CD8-positive, alpha-beta memory T cell (primary cell): ENCODE data around the gene GIPC2. TPM values are rescaled to one million over a fixed set of nuclear protein-coding genes. Genes with fewer than 3 reads are reported as not detected.
"Not testable (repeated sequence)": the region's sequence is repeated elsewhere in the genome, so short reads cannot be mapped to it uniquely, and the experiment has no call there.

Experiments
- CTCF ChIA-PET: fragments of 350-600 bp; sonication (Branson Sonifier 250); formaldehyde crosslinking; loops from one replicate; lab custom pipeline; 2021; ENCODE audit warnings: antibody characterized with exemption; lab: Charles Lee
- POLR2A ChIA-PET: fragments of 350-600 bp; sonication (Branson Sonifier 250); formaldehyde crosslinking; loops from one replicate; lab custom pipeline; 2021; ENCODE audit warnings: antibody characterized with exemption; lab: Charles Lee
- DNase-seq, 5 donors: peaks; one replicate each; pipeline versions ENCODE4 v3.0.0 to v3.0.0-alpha.2; 2020 to 2022; ENCODE audit warnings: mixed read lengths in 1 of 5
- H3K27ac ChIP-seq: one replicate; pipeline ENCODE4 v1.7.0; 2013; ENCODE audit warnings: low read depth, mild to moderate bottlenecking, low read length, moderate library complexity
- H3K27me3 ChIP-seq: 2 replicates; pipeline ENCODE4 v1.7.0; 2013; ENCODE audit warnings: low read length, mild to moderate bottlenecking; ENCODE audit not compliant: insufficient read depth, poor library complexity, severe bottlenecking
- H3K36me3 ChIP-seq: 2 replicates; pipeline ENCODE4 v1.7.0; 2013; ENCODE audit warnings: mild to moderate bottlenecking, low read length, moderate library complexity; ENCODE audit not compliant: insufficient read depth
- H3K4me1 ChIP-seq: 2 replicates; pipeline ENCODE4 v1.7.0; 2013; ENCODE audit warnings: mild to moderate bottlenecking, low read length, moderate library complexity; ENCODE audit not compliant: insufficient read depth
- H3K4me3 ChIP-seq: 2 replicates; pipeline ENCODE4 v1.7.0; 2013; ENCODE audit warnings: mild to moderate bottlenecking, low read length
- H3K9me3 ChIP-seq: 2 replicates; pipeline ENCODE4 v1.7.0; 2013; ENCODE audit warnings: mild to moderate bottlenecking, low read length
- H3K27ac Mint-ChIP-seq, 8 donors: one replicate each; pipeline ENCODE4 v1.8.0; 2020 to 2021; ENCODE audit warnings: mixed read lengths in 8 of 8, mild to moderate bottlenecking in 6 of 8, inconsistent platforms in 3 of 8, moderate library complexity in 3 of 8
- H3K27me3 Mint-ChIP-seq, 2 donors: one replicate each; pipeline ENCODE4 v1.8.0; 2020 to 2021; ENCODE audit warnings: mixed read lengths in 2 of 2, mild to moderate bottlenecking in 1 of 2, moderate library complexity in 1 of 2
- H3K36me3 Mint-ChIP-seq, 3 donors: one replicate each; pipeline ENCODE4 v1.8.0; 2020 to 2021; ENCODE audit warnings: mixed read lengths in 3 of 3, inconsistent platforms in 1 of 3, mild to moderate bottlenecking in 1 of 3
- H3K4me1 Mint-ChIP-seq, 3 donors: one replicate each; pipeline ENCODE4 v1.8.0; 2020 to 2021; ENCODE audit warnings: mixed read lengths in 3 of 3, inconsistent platforms in 1 of 3, mild to moderate bottlenecking in 1 of 3
- H3K4me3 Mint-ChIP-seq, 7 donors: one replicate each; pipeline ENCODE4 v1.8.0; 2020 to 2021; ENCODE audit warnings: mixed read lengths in 7 of 7, mild to moderate bottlenecking in 6 of 7, moderate library complexity in 4 of 7, inconsistent platforms in 2 of 7
- H3K9me3 Mint-ChIP-seq, 5 donors: one replicate each; pipeline ENCODE4 v1.8.0; 2020 to 2022; ENCODE audit warnings: mixed read lengths in 5 of 5, mild to moderate bottlenecking in 3 of 5, moderate library complexity in 2 of 5, inconsistent platforms in 1 of 5
- polyA plus RNA-seq: library from polyadenylated mRNA; unstranded; fragments of 300-500 nt; fragmentation: Illumina TruSeq; gene quantifications from one replicate; pipeline ENCODE4 v1.2.3, GENCODE V29; 2021
- total RNA-seq, 2 experiments: library from RNA; stranded (reverse); gene quantifications; one replicate each; pipeline ENCODE4 v1.2.3, GENCODE V29; 2021

GIPC2 gene
- total and polyA plus RNA-seq, 3 experiments from 2014 or later = 0.24 to 0.40 (median 0.35) TPM

DNA sequence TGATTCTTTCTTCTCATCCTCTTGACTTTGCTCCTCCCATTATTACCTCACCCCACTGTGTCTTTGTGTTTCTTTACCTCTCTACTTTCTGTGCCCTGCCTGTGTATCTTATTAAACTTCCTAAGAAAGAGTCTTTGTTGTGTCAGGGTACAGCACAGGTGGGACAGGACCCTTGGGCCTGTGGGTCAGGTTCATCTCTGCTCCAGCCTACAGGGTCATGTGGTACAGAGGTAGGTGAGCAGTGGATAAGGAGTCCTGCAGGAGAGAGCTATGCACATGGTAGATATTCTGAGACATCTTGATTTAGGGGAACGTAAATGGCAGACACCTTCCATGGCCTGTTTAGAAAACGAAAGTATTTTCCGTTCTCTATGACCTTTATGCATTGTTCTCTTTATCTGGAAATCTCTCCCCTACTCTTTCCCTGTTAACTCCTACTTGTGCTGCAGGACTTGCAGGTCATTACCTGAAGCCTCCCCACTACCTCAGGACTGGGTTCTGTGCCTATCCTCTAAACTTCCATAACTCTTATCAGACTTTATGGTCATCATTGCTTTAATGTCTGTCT lies 9.9 kb downstream of the GIPC2 start:
- POLR2A ChIA-PET = interaction anchor here (0.6 kb wide), 1 partner anchor 12 kb away, joined by 3 read pairs; no protein-coding TSS in a partner anchor

DNA sequence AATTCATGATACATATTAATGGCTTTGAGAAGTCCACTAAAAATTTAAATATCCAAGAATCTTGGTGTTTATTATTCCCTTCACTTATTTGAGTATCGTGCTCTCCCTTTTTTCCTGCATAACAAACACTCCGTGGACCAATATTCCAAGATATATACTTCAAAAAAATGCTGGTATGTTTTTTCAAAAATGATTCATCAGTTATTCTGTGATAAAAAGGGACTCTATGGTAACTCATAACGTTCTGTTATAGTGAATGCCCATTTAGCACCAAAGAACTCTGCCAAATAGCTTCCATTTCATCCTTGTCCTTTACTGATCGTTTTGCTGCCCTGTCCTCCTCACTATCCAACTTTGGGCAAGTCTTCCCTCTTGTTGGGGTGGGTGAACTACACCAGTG lies 12.9 kb downstream of the GIPC2 start:
- no peaks in the 10 kb centered on the region for H3K36me3 Mint-ChIP-seq
- no peaks in the 10 kb centered on the region for H3K9me3 ChIP-seq
- peaks cover 0 to 19% of the 10 kb centered on the region in 2 donors for H3K27me3 Mint-ChIP-seq
- no peak overlapping the region for H3K4me3 ChIP-seq
- DNase-seq = no peak
- no peaks in the 10 kb centered on the region for H3K9me3 Mint-ChIP-seq
- H3K27ac Mint-ChIP-seq = no peak overlapping the region
- CTCF ChIA-PET = no interaction called here
- H3K27me3 ChIP-seq = no peaks in the 10 kb centered on the region
- no peaks in the 10 kb centered on the region for H3K36me3 ChIP-seq
- no peak overlapping the region for H3K4me3 Mint-ChIP-seq
- no peak overlapping the region for H3K27ac ChIP-seq
- POLR2A ChIA-PET = no interaction called here
- H3K4me1 ChIP-seq = no peaks in the 10 kb centered on the region
- peaks cover 0 to 3% (median 0%) of the 10 kb centered on the region in 3 donors for H3K4me1 Mint-ChIP-seq

More for the DNA sequence above, 9.9 kb downstream of the GIPC2 start:
- CTCF ChIA-PET = no interaction called here
- Mint-ChIP-seq H3K9me3 (no peaks in the 10 kb centered on the region), H3K27me3 (peaks cover 5 to 10% of the 10 kb centered on the region in 2 donors), H3K36me3 (peaks cover 0 to 5% (median 0%) of the 10 kb centered on the region in 3 donors), H3K4me1 (peaks cover 0 to 3% (median 0%) of the 10 kb centered on the region in 3 donors), H3K27ac (no peak overlapping the region), H3K4me3 (no peak overlapping the region)
- Histone ChIP-seq H3K36me3 (no peaks in the 10 kb centered on the region), H3K27ac (no peak overlapping the region), H3K4me3 (no peak overlapping the region), H3K4me1 (no peaks in the 10 kb centered on the region), H3K27me3 (no peaks in the 10 kb centered on the region), H3K9me3 (no peaks in the 10 kb centered on the region)
- DNase-seq = no peak

DNA sequence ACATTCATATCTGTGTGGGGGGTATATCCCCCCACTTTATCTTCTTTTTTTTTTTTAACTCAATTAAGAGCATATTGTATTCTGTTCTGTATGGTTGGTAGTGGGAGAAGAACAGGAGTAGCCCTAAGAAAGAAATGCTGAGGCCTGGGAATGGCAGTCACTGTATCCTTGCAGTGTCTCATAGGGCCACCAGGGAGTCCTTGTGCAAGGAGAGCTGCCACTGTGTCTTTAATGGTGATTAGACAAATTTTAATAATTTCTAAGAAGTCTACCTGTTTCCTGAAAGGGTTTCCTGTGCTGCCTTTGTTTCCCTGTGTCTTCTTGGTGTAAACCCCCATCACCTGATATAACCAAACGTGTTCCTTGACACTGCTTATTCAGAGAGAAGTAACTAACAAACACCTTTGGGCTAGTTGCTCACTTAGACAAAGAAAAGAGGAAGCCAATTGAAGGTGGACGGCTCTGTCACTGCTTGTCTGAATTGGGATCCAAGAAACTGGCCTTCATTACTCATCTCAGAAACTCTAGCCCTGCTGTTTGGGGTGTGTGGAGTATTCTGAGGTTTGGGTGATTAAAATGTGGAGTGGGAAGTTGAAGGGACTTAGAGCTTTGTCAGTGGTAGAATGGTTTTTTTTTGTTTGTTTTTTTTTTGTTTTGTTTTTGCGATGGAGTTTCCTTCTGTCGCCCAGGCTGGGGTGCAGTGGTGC lies 15.2 kb downstream of the GIPC2 start:
- Histone ChIP-seq H3K27me3 (no peaks in the 10 kb centered on the region), H3K4me1 (no peaks in the 10 kb centered on the region), H3K4me3 (no peak overlapping the region), H3K27ac (no peak overlapping the region), H3K36me3 (no peaks in the 10 kb centered on the region), H3K9me3 (no peaks in the 10 kb centered on the region)
- Mint-ChIP-seq H3K27me3 (peaks cover 0 to 33% of the 10 kb centered on the region in 2 donors), H3K9me3 (no peaks in the 10 kb centered on the region), H3K4me3 (no peak overlapping the region), H3K4me1 (no peaks in the 10 kb centered on the region), H3K36me3 (no peaks in the 10 kb centered on the region), H3K27ac (no peak overlapping the region)
- CTCF ChIA-PET = interaction anchor here (0.6 kb wide), 1 partner anchor 18 kb away, joined by 3 read pairs; no protein-coding TSS in a partner anchor
- no peak for DNase-seq
- POLR2A ChIA-PET = no interaction called here

DNA sequence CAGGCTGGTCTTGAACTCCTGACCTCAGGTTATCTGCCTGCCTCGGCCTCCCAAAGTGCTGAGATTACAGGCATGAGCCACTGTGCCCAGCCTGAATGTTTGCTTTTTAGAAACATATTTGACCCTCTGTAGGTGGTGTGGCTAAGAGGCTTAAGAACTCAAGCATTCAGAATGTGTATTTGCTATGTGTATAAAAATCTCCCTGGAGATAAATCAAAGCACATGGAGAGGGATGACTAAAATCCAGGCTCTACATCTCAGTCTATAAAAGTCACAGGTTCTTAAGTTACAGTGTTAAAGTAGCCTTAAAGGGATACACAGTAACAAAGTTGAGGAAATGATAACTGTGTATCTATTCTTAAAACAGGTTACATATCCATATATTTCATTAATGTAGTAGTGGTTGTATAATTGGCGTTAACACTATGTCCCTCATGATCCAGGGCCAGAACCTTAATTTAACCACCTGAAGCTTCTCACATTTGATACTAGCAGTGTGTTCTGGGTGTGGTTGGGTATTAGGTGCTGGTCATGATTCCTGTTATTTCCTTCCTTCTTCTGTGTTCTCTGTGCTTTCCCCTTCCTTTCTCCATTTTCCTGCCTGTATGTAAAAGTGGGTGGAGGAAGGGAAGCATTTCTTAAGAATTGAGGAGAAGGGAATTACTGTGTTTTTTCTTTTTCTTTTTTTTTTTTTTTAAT lies 16.2 kb downstream of the GIPC2 start:
- Mint-ChIP-seq H3K4me3 (no peak overlapping the region), H3K36me3 (no peaks in the 10 kb centered on the region), H3K27me3 (peaks cover 0 to 37% of the 10 kb centered on the region in 2 donors), H3K27ac (no peak overlapping the region), H3K4me1 (no peaks in the 10 kb centered on the region), H3K9me3 (no peaks in the 10 kb centered on the region)
- Histone ChIP-seq H3K9me3 (no peaks in the 10 kb centered on the region), H3K36me3 (no peaks in the 10 kb centered on the region), H3K4me1 (no peaks in the 10 kb centered on the region), H3K4me3 (no peak overlapping the region), H3K27ac (no peak overlapping the region), H3K27me3 (no peaks in the 10 kb centered on the region)
- ChIA-PET CTCF (interaction anchor here (0.9 kb wide), 1 partner anchor 11 kb away, joined by 3 read pairs; no protein-coding TSS in a partner anchor), POLR2A (no interaction called here)
- DNase-seq = no peak

DNA sequence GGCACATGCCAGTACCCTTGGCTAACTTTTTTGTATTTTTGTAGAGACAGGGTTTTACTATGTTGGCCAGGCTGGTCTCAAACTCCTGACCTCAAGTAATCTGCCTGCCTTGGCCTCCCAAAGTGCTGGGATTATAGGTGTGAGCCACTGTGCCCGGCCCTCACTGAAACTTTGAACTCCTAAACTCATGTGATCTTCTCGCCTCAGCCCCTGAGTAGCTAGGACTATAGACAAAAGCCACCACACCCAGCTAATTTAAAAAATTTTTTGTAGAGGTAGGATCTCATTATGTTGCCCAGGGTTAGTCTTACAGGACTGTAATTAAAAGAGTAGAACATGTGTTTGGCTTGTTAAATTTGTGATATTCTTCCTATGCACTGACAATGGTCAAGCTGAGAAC lies 19.1 kb downstream of the GIPC2 start:
- peaks cover 0 to 49% of the 10 kb centered on the region in 2 donors for H3K27me3 Mint-ChIP-seq
- H3K4me3 Mint-ChIP-seq, DNase-seq, H3K27me3 ChIP-seq, H3K4me1 ChIP-seq, H3K9me3 Mint-ChIP-seq, H3K27ac Mint-ChIP-seq, H3K4me3 ChIP-seq, H3K27ac ChIP-seq, CTCF ChIA-PET, H3K4me1 Mint-ChIP-seq, H3K36me3 ChIP-seq, POLR2A ChIA-PET, H3K9me3 ChIP-seq, H3K36me3 Mint-ChIP-seq: not testable (repeated sequence)

DNA sequence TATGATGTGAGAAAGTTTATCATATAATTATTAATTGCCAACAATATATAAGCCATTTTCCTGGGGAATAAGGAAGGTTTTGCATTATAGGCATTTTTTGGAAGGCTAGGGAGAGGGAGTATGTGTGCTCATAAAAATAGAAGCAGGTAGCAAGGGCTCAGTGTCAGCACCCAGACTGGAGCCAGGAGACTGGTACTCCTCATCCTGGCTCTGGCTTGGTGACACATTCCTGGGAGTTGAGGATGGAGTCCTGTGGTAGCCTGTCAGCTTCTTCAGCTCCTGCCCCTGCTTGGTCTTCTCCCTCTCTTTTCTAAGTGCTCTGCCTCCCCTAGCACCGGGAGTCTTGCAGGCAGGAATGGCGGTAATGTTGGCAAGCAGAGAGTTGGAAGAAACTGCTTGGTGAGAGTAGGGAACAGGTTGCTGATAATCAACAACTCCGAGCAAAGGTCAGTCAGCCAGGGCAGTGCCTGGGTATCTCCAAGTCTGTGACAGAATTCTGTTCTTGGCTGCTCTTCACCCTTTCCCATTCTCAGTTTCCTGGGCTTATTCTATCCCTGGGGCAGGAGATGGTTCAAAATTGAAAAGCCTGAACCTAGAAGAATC lies 23.0 kb downstream of the GIPC2 start:
- Histone ChIP-seq H3K36me3 (no peaks in the 10 kb centered on the region), H3K4me1 (no peaks in the 10 kb centered on the region), H3K27me3 (no peaks in the 10 kb centered on the region), H3K27ac (no peak overlapping the region), H3K9me3 (no peaks in the 10 kb centered on the region), H3K4me3 (no peak overlapping the region)
- Mint-ChIP-seq H3K27me3 (peaks cover 0 to 50% of the 10 kb centered on the region in 2 donors), H3K27ac (no peak overlapping the region), H3K36me3 (peaks cover 0 to 5% (median 0%) of the 10 kb centered on the region in 3 donors), H3K4me1 (no peaks in the 10 kb centered on the region), H3K9me3 (no peaks in the 10 kb centered on the region), H3K4me3 (no peak overlapping the region)
- no peak for DNase-seq
- ChIA-PET CTCF (no interaction called here), POLR2A (no interaction called here)

DNA sequence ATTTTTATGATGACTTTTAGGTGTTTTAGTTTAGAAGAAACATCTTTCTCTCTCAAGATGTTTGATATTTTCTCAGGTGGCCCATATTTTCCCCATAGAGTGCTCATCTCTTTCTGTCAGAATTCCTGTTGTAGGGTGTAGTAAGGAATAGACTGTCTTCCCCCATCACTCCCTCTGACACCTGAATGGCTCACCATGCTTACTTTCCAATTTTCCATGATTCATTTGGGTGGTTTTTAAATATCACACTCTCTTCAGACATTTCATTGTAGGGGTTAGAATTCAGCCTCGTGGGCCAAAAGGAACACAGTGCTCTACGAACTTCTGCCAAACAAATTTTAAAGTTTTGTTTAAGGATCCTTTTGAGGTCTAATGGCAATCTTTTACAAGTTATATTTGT lies 24.0 kb downstream of the GIPC2 start:
- H3K27me3 Mint-ChIP-seq = peaks cover 0 to 43% of the 10 kb centered on the region in 2 donors
- CTCF ChIA-PET = no interaction called here

More for the DNA sequence above, 24.0 kb downstream of the GIPC2 start:
- no peaks in the 10 kb centered on the region for H3K9me3 Mint-ChIP-seq
- no peak overlapping the region for H3K27ac Mint-ChIP-seq
- no peaks in the 10 kb centered on the region for H3K9me3 ChIP-seq
- H3K4me3 ChIP-seq = no peak overlapping the region
- no peaks in the 10 kb centered on the region for H3K27me3 ChIP-seq
- no peaks in the 10 kb centered on the region for H3K4me1 ChIP-seq
- DNase-seq = no peak
- peaks cover 0 to 5% (median 0%) of the 10 kb centered on the region in 3 donors for H3K36me3 Mint-ChIP-seq
- no peaks in the 10 kb centered on the region for H3K4me1 Mint-ChIP-seq
- no peaks in the 10 kb centered on the region for H3K36me3 ChIP-seq
- no peak overlapping the region for H3K4me3 Mint-ChIP-seq
- POLR2A ChIA-PET = interaction anchor here (0.7 kb wide), 1 partner anchor 11 kb away, joined by 4 read pairs; no protein-coding TSS in a partner anchor
- no peak overlapping the region for H3K27ac ChIP-seq
